Sigmoid colon (tissue), 4 donors: ENCODE data around the gene MELTF.

ENCODE experiments used
- CTCF ChIP-seq, 4 experiments: fragments of 450-650 bp in 3 of 4; fragments of 200-600 bp in 1 of 4; IDR thresholded peaks; one replicate each; pipeline ENCODE4 v1.5.1; 2016 to 2019; ENCODE audit warnings: antibody characterized with exemption in 4 of 4, mild to moderate bottlenecking in 3 of 4, moderate library complexity in 2 of 4
- POLR2AphosphoS5 ChIP-seq, 4 donors: sonication (generic); formaldehyde crosslinking; IDR thresholded peaks; one replicate each; pipeline ENCODE4 v1.6.1; 2017; ENCODE audit warnings: antibody characterized with exemption in 4 of 4

DNA sequence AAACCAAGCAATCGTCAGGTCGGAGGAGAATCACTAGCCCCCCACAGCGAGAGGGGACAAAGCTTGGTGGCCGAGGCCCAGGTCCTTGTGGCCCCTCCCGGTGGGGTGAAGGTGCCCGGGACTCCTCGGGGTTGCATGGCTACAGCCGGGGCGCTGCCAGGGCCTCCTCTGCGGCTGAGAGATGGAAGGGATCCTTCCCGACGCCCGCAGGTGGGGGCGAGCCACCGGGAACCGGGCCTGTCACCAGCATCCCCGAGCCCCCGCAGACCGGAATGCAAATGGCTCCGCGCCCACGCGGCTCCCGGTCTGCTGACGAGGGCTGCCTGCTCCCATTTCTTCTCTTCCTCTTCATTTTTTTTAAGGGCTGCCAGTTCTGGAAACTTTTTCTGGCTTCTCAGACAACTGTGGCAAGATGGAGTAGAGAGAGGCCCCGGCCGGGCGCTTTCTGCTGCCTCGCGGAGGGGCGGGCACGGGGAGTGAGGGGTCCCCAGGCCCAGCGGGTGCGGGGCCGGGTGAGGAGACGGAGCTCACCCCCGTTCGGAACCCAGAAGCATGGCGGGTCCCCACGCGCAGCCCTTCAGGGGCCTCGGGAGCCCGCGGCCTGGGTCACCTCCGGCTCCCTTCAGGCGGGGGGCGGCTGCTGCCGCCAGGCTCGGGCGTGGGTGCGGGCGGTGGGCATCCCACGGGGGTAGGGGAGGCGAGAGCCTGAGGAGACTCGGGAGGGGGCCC, 27.5 kb downstream of the MELTF start:
- TF ChIP-seq CTCF (IDR thresholded peaks at IDR 0.05) = no peak
- TF ChIP-seq POLR2AphosphoS5 (IDR thresholded peaks at IDR 0.05) = no peak
